GM12878 (cell line): ENCODE data around the gene ANAPC2. TPM values are rescaled to one million over a fixed set of nuclear protein-coding genes. Genes with fewer than 3 reads are reported as not detected.
"Not testable (repeated sequence)": the region's sequence is repeated elsewhere in the genome, so short reads cannot be mapped to it uniquely, and the experiment has no call there.

ENCODE experiments used
- ATAC-seq: fragments of 200-7000 bp; cut with Tn5 transposase; 3 replicates; pipeline ENCODE4 v1.9.1; 2020; ENCODE audit warnings: mild to moderate bottlenecking, moderate library complexity
- BruUV-seq: library from RNA; stranded (reverse); fragments of 400-500 nt; replicated peaks from 2 replicates; lab custom pipeline; 2021; lab: Mats Ljungman, UMichigan
- CTCF ChIA-PET: fragments of 300-600 bp; sonication (Branson Sonifier 250); formaldehyde crosslinking; extraction: SDS; loops from one replicate; lab custom pipeline; 2021; ENCODE audit warnings: inconsistent platforms; lab: Yijun Ruan, JAX
- POLR2A ChIA-PET: fragments of 350-600 bp; formaldehyde crosslinking; extraction: SDS; loops from one replicate; lab custom pipeline; 2021; ENCODE audit warnings: inconsistent platforms; lab: Charles Lee
- RAD21 ChIA-PET: fragments of 300-600 bp; sonication (Branson Sonifier 250); formaldehyde crosslinking; loops from one replicate; lab custom pipeline; 2023; ENCODE audit warnings: antibody characterized with exemption; ENCODE audit not compliant: unreplicated experiment; lab: Charles Lee
- SMC1A ChIA-PET: fragments of 300-600 bp; sonication (Branson Sonifier 250); formaldehyde crosslinking; loops from one replicate; lab custom pipeline; 2023; ENCODE audit not compliant: unreplicated experiment, uncharacterized antibody; lab: Charles Lee
- DNase-seq: peaks from one replicate; pipeline ENCODE4 v3.0.0-alpha.2; 2011; ENCODE audit warnings: low read depth, low spot score
- FAIRE-seq: peaks from 3 replicates; lab custom pipeline; 2011; peaks lifted over from hg19 to GRCh38; lab: Jason Lieb, UNC
- H2AFZ ChIP-seq: 2 replicates; pipeline ENCODE4 v1.6.0; 2011; ENCODE audit warnings: low read depth, low read length, control low read depth; ENCODE audit not compliant: control insufficient read depth
- H3K27ac ChIP-seq: 2 replicates; pipeline ENCODE4 v1.5.1; 2011; ENCODE audit warnings: control low read depth; ENCODE audit not compliant: control insufficient read depth, insufficient read depth
- H3K27me3 ChIP-seq, 2 experiments: replicated peaks in 1 of 2; 2 replicates each; pipeline versions ENCODE4 v1.6.0 to v1.6.1; 2011; ENCODE audit warnings: low read length in 1 of 2; ENCODE audit not compliant: control insufficient read depth in 2 of 2, insufficient read depth in 2 of 2
- H3K36me3 ChIP-seq, 2 experiments: 2 replicates each; pipeline ENCODE4 v1.5.1; 2011; ENCODE audit warnings: low read length in 1 of 2; ENCODE audit not compliant: control insufficient read depth in 2 of 2, insufficient read depth in 2 of 2
- H3K4me1 ChIP-seq: 2 replicates; pipeline ENCODE4 v1.6.1; 2011; ENCODE audit warnings: mild to moderate bottlenecking, low read length, moderate library complexity, mixed read lengths; ENCODE audit not compliant: control insufficient read depth, insufficient read depth
- H3K4me2 ChIP-seq: 2 replicates; pipeline ENCODE4 v1.6.0; 2011; ENCODE audit warnings: control low read depth; ENCODE audit not compliant: control insufficient read depth, insufficient read depth
- H3K4me3 ChIP-seq: fragments of 200-600 bp; sonication (generic); 2 replicates; pipeline ENCODE4 v1.5.1; 2016
- H3K79me2 ChIP-seq: 2 replicates; pipeline ENCODE4 v1.6.0; 2011; ENCODE audit warnings: low read length; ENCODE audit not compliant: control insufficient read depth, insufficient read depth
- H3K9ac ChIP-seq: 2 replicates; pipeline ENCODE4 v1.8.0; 2011; ENCODE audit warnings: low read length, control low read depth, mixed read lengths; ENCODE audit not compliant: control insufficient read depth, insufficient read depth
- H3K9me3 ChIP-seq: replicated peaks from 3 replicates; pipeline ENCODE4 v1.5.1; 2011; ENCODE audit warnings: mild to moderate bottlenecking, low read length; ENCODE audit not compliant: control insufficient read depth, insufficient read depth
- H4K20me1 ChIP-seq: 2 replicates; pipeline ENCODE4 v1.6.0; 2011; ENCODE audit not compliant: control insufficient read depth, insufficient read depth
- KDM1A ChIP-seq: fragments of 200-600 bp; sonication (generic); IDR thresholded peaks from 2 replicates; pipeline ENCODE4 v1.6.1; 2016; ENCODE audit warnings: borderline replicate concordance
- NFXL1 ChIP-seq: fragments of 450-650 bp; IDR thresholded peaks from 2 replicates; pipeline ENCODE4 v1.6.1; 2017; ENCODE audit warnings: antibody characterized with exemption, mild to moderate bottlenecking, borderline replicate concordance
- TCF3 ChIP-seq: IDR thresholded peaks from 2 replicates; pipeline ENCODE4 v1.6.1; 2012; ENCODE audit warnings: low read depth, mild to moderate bottlenecking, low read length, borderline replicate concordance; ENCODE audit not compliant: insufficient read depth
- WGBS: methylation state at CpG from one replicate; pipeline ENCODE4 v1.1.6; 2016; ENCODE audit warnings: low lambda C conversion rate; ENCODE audit not compliant: insufficient replicate concordance, insufficient coverage; ENCODE audit errors: missing lambda C conversion rate; 5-methylcytosine and 5-hydroxymethylcytosine counted together
- in situ Hi-C: fragments of 300-500 bp; cut with MboI; formaldehyde crosslinking; loops from 9 replicates; pipeline ENCODE4 v1.14.3; 2018; ENCODE audit warnings: mixed read lengths
- intact Hi-C: fragments of 100-400 bp; cut with micrococcal nuclease; formaldehyde crosslinking; loops from one replicate; pipeline ENCODE4 v1.14.2; 2022; ENCODE audit not compliant: unreplicated experiment
- polyA plus RNA-seq, 11 experiments: library from polyadenylated mRNA; depleted of rRNA in 4 of 11; unstranded in 6 of 11; stranded (reverse) in 5 of 11; fragments of >200 nt; fragmentation: Nextera tagmentation in 4 of 11; fragmentation: Illumina TruSeq in 1 of 11; extraction: Ambion mirVana in 4 of 11; extraction: Trizol in 1 of 11; gene quantifications; 1 replicate in 1 of 11; 2 replicates in 10 of 11; pipeline versions ENCODE4 v1.2.1 to v1.2.3, GENCODE V29; 2011 to 2016; ENCODE audit warnings: inconsistent platforms in 2 of 11, missing spikeins in 2 of 11, low read depth in 1 of 11
- total RNA-seq, 4 experiments: library from RNA; depleted of rRNA in 3 of 4; stranded (reverse); fragments of >200 nt in 3 of 4; fragmentation: Illumina TruSeq in 1 of 4; extraction: Trizol in 1 of 4; gene quantifications; 2 replicates each; pipeline versions ENCODE4 v1.2.1 to v1.2.3, GENCODE V29; 2013 to 2021
- TF ChIP-seq, protein P1 (sequence below): fragments of 450-650 bp; formaldehyde crosslinking; IDR thresholded peaks from 2 replicates; pipeline ENCODE4 v1.4.0; 2022; ENCODE audit warnings: mild to moderate bottlenecking, moderate library complexity

ANAPC2 gene
- total and polyA plus RNA-seq, 10 of the 15 experiments (the other 5 are each of a cell fraction or from before 2014, with no cell fraction given): 0.03 to 65.2 (median 20.5) TPM

GRCh38 chr9:137135154-137135553 is 53.2 kb downstream of the ANAPC2 start:
- in situ Hi-C loops, ATAC-seq, intact Hi-C loops, H3K9me3 ChIP-seq, FAIRE-seq, H4K20me1 ChIP-seq, H3K4me3 ChIP-seq, SMC1A ChIA-PET, H3K9ac ChIP-seq, DNase-seq, H3K27ac ChIP-seq, BruUV-seq, H2AFZ ChIP-seq, H3K4me2 ChIP-seq, H3K4me1 ChIP-seq, H3K36me3 ChIP-seq, H3K79me2 ChIP-seq: not testable (repeated sequence)
- H3K27me3 ChIP-seq: peaks cover 7 to 14% of the 10 kb centered on the region in 2 experiments
- ChIA-PET POLR2A (interaction anchor here (0.5 to 1.5 kb wide), 4 partner anchors 15 to 233 kb away, joined by 3 to 11 read pairs (median 4); no protein-coding TSS in a partner anchor), CTCF (interaction anchor here (0.6 to 1.2 kb wide), 2 partner anchors 15 to 332 kb away, joined by 3 to 5 read pairs; no protein-coding TSS in a partner anchor), RAD21 (interaction anchor here (0.7 kb wide), 1 partner anchor 100 kb away, joined by 3 read pairs; no protein-coding TSS in a partner anchor)
- 57% methylated on average over 9 of the region's 9 CpGs for WGBS

DNA sequence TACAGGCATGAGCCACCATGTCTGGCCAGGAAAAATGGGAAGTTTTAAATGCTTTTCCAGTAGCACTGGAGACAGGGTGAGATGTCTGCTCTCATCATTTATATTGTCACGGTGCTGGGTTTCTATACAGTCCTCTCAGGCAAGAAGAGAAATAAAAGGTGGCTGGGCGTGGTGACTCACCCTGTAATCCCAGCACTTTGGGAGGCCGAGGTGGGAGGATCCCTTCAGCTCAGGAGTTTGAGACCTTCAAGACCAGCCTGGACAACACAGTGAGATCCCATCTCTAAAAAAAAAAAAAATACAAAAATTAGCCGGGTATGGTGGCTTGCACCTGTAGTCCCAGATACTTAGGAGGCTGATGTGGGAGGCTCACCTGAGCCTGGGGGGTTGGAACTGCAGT is 54.2 kb downstream of the ANAPC2 start:
- no peaks in the 10 kb centered on the region for H3K36me3 ChIP-seq
- peaks cover 8% of the 10 kb centered on the region for H3K79me2 ChIP-seq
- H3K4me2 ChIP-seq: no peak overlapping the region
- TF ChIP-seq TCF3 (no peak), NFXL1 (no peak), KDM1A (no peak)
- TF ChIP-seq, protein P1, sequence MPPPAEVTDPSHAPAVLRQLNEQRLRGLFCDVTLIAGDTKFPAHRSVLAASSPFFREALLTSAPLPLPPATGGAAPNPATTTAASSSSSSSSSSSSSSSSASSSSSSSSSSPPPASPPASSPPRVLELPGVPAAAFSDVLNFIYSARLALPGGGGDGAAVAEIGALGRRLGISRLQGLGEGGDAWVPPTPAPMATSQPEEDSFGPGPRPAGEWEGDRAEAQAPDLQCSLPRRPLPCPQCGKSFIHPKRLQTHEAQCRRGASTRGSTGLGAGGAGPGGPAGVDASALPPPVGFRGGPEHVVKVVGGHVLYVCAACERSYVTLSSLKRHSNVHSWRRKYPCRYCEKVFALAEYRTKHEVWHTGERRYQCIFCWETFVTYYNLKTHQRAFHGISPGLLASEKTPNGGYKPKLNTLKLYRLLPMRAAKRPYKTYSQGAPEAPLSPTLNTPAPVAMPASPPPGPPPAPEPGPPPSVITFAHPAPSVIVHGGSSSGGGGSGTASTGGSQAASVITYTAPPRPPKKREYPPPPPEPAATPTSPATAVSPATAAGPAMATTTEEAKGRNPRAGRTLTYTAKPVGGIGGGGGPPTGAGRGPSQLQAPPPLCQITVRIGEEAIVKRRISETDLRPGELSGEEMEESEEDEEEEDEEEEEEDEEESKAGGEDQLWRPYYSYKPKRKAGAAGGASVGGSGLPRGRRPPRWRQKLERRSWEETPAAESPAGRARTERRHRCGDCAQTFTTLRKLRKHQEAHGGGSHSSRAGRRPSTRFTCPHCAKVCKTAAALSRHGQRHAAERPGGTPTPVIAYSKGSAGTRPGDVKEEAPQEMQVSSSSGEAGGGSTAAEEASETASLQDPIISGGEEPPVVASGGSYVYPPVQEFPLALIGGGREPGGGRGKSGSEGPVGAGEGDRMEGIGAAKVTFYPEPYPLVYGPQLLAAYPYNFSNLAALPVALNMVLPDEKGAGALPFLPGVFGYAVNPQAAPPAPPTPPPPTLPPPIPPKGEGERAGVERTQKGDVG (CRISPR knock-in tag): no peak
- POLR2A ChIA-PET: interaction anchor here (0.6 kb wide), 1 partner anchor 168 kb away, joined by 4 read pairs; the partner anchor contains the start of gene NRARP
- peaks cover 6 to 14% of the 10 kb centered on the region in 2 experiments for H3K27me3 ChIP-seq
- SMC1A ChIA-PET: no interaction called here
- H3K4me1 ChIP-seq: no peaks in the 10 kb centered on the region; the same call in 1 of the 2 replicates
- no peak for DNase-seq
- H3K27ac ChIP-seq: no peak overlapping the region
- H3K4me3 ChIP-seq: no peak overlapping the region
- WGBS: 64% methylated on average over 4 of the region's 4 CpGs
- no peak overlapping the region for H3K9ac ChIP-seq
- RAD21 ChIA-PET: interaction anchor here (0.7 kb wide), 2 partner anchors 13 to 14 kb away, joined by 3 read pairs; no protein-coding TSS in a partner anchor
- no TSS peak for BruUV-seq
- no peak for ATAC-seq
- CTCF ChIA-PET: interaction anchor here (1.2 kb wide), 1 partner anchor 16 kb away, joined by 3 read pairs; no protein-coding TSS in a partner anchor
- no peaks in the 10 kb centered on the region for H4K20me1 ChIP-seq
- no peaks in the 10 kb centered on the region; the same call in 2 of the 3 replicates for H3K9me3 ChIP-seq
- intact Hi-C loops: no loop called here
- in situ Hi-C loops: no loop called here
- no peak for FAIRE-seq
- no peak overlapping the region for H2AFZ ChIP-seq
